IMR-90 (cell line): Measurements from ENCODE around the gene REV3L. TPM values are rescaled to one million over a fixed set of nuclear protein-coding genes. Genes with fewer than 3 reads are reported as not detected.

Source experiments
- ATAC-seq: fragments of 200-7000 bp; cut with Tn5 transposase; 2 replicates; pipeline ENCODE4 v1.9.1; 2020; ENCODE audit warnings: low read depth, mild to moderate bottlenecking, moderate library complexity
- BruUV-seq: library from RNA; stranded (reverse); fragments of 400-500 nt; replicated peaks from 2 replicates; lab custom pipeline; 2021; lab: Mats Ljungman, UMichigan
- CTCF ChIA-PET: fragments of 300-600 bp; formaldehyde crosslinking; extraction: SDS; loops from one replicate; lab custom pipeline; 2021; ENCODE audit warnings: antibody characterized with exemption; lab: Yijun Ruan, JAX
- POLR2A ChIA-PET: fragments of 300-600 bp; sonication (Branson Sonifier 250); formaldehyde crosslinking; loops from one replicate; lab custom pipeline; 2022; ENCODE audit warnings: antibody characterized with exemption; ENCODE audit not compliant: unreplicated experiment; lab: Charles Lee
- DNase-seq: peaks from one replicate; pipeline ENCODE4 v3.0.0; 2013
- H2AFZ ChIP-seq: replicated peaks from 2 replicates; pipeline ENCODE3; 2013; ENCODE audit warnings: low read length, mild to moderate bottlenecking; ENCODE audit not compliant: poor library complexity
- H2AK5ac ChIP-seq: 2 replicates; pipeline ENCODE4 v1.6.1; 2013; ENCODE audit warnings: low read depth, low read length, inconsistent platforms
- H2AK9ac ChIP-seq: replicated peaks from 2 replicates; pipeline ENCODE3; 2013; ENCODE audit warnings: mild to moderate bottlenecking, low read depth, low read length, moderate library complexity; ENCODE audit not compliant: poor library complexity
- H2BK120ac ChIP-seq: 2 replicates; pipeline ENCODE4 v1.6.1; 2013; ENCODE audit warnings: low read depth, low read length, inconsistent platforms
- H2BK15ac ChIP-seq: 3 replicates; pipeline ENCODE4 v1.6.1; 2013; ENCODE audit warnings: low read depth, low read length, inconsistent platforms
- H2BK20ac ChIP-seq: 2 replicates; pipeline ENCODE4 v1.6.1; 2013; ENCODE audit warnings: low read depth, mild to moderate bottlenecking, inconsistent platforms, low read length, moderate library complexity
- H2BK5ac ChIP-seq: 2 replicates; pipeline ENCODE4 v1.6.1; 2013; ENCODE audit warnings: mild to moderate bottlenecking, low read depth, low read length, inconsistent platforms; ENCODE audit not compliant: poor library complexity, severe bottlenecking
- H3K14ac ChIP-seq: replicated peaks from 2 replicates; pipeline ENCODE4 v1.6.1; 2013; ENCODE audit warnings: low read depth, low read length, inconsistent platforms
- H3K18ac ChIP-seq: 2 replicates; pipeline ENCODE4 v1.6.1; 2013; ENCODE audit warnings: low read depth, low read length, control low read depth
- H3K23ac ChIP-seq: 2 replicates; pipeline ENCODE4 v1.6.1; 2013; ENCODE audit warnings: low read depth, low read length, inconsistent platforms
- H3K27ac ChIP-seq: 2 replicates; pipeline ENCODE4 v1.5.1; 2013; ENCODE audit warnings: mild to moderate bottlenecking, control low read depth, low read length; ENCODE audit not compliant: insufficient read depth
- H3K27me3 ChIP-seq: 2 replicates; pipeline ENCODE4 v1.6.1; 2013; ENCODE audit warnings: low read length; ENCODE audit not compliant: control insufficient read depth, insufficient read depth
- H3K36me3 ChIP-seq: 2 replicates; pipeline ENCODE4 v1.6.1; 2013; ENCODE audit warnings: low read length, mixed read lengths; ENCODE audit not compliant: control insufficient read depth, insufficient read depth
- H3K4ac ChIP-seq: 2 replicates; pipeline ENCODE4 v1.6.1; 2013; ENCODE audit warnings: low read depth, low read length, inconsistent platforms
- H3K4me1 ChIP-seq: 2 replicates; pipeline ENCODE4 v1.6.1; 2013; ENCODE audit warnings: low read length, mixed read lengths; ENCODE audit not compliant: control insufficient read depth, insufficient read depth
- H3K4me2 ChIP-seq: 2 replicates; pipeline ENCODE4 v1.6.1; 2013; ENCODE audit warnings: low read depth, mild to moderate bottlenecking, control low read depth, low read length, moderate library complexity
- H3K4me3 ChIP-seq: 2 replicates; pipeline ENCODE4 v1.5.1; 2013; ENCODE audit warnings: low read depth, mild to moderate bottlenecking, control low read depth, low read length, moderate library complexity; ENCODE audit not compliant: insufficient read depth
- H3K56ac ChIP-seq: 2 replicates; pipeline ENCODE4 v1.6.1; 2013; ENCODE audit warnings: low read length, inconsistent platforms; ENCODE audit not compliant: insufficient read depth; ENCODE audit errors: extremely low read depth
- H3K79me1 ChIP-seq, 2 experiments: 2 replicates each; pipeline ENCODE4 v1.6.1; 2013; ENCODE audit warnings: low read length in 2 of 2, inconsistent platforms in 1 of 2, low read depth in 1 of 2
- H3K9ac ChIP-seq: 2 replicates; pipeline ENCODE4 v1.6.1; 2013; ENCODE audit warnings: low read depth, low read length, control low read depth
- H3K9me1 ChIP-seq: 2 replicates; pipeline ENCODE4 v1.6.1; 2013; ENCODE audit warnings: low read length, inconsistent platforms; ENCODE audit not compliant: insufficient read depth
- H3K9me3 ChIP-seq: 2 replicates; pipeline ENCODE4 v1.6.1; 2013; ENCODE audit warnings: low read length; ENCODE audit not compliant: control insufficient read depth, insufficient read depth
- H4K20me1 ChIP-seq: 2 replicates; pipeline ENCODE4 v1.6.1; 2013; ENCODE audit warnings: low read length, inconsistent platforms; ENCODE audit not compliant: insufficient read depth
- H4K5ac ChIP-seq: 2 replicates; pipeline ENCODE4 v1.6.1; 2013; ENCODE audit warnings: mild to moderate bottlenecking, low read depth, low read length, control low read depth
- H4K8ac ChIP-seq, 2 experiments: 2 replicates each; pipeline ENCODE4 v1.6.1; 2013; ENCODE audit warnings: low read depth in 2 of 2, low read length in 2 of 2, control low read depth in 1 of 2, inconsistent platforms in 1 of 2
- H4K91ac ChIP-seq: 2 replicates; pipeline ENCODE4 v1.6.1; 2013; ENCODE audit warnings: low read depth, low read length, inconsistent platforms; ENCODE audit not compliant: insufficient read depth
- BHLHE40 ChIP-seq: fragments of 150-350 bp; IDR thresholded peaks from 2 replicates; pipeline ENCODE4 v1.6.1; 2016; ENCODE audit warnings: mild to moderate bottlenecking, low read depth, low read length
- POLR2A ChIP-seq: IDR thresholded peaks from 2 replicates; pipeline ENCODE4 v1.6.1; 2012; ENCODE audit warnings: mild to moderate bottlenecking, low read depth, low read length
- RAD21 ChIP-seq: IDR thresholded peaks from 2 replicates; pipeline ENCODE4 v1.6.1; 2012; ENCODE audit warnings: low read length, improper control_type of control experiment
- RFX5 ChIP-seq: IDR thresholded peaks from 2 replicates; pipeline ENCODE4 v1.8.0; 2012; ENCODE audit warnings: low read depth, mild to moderate bottlenecking, low read length, moderate library complexity
- WGBS, 2 experiments: methylation state at CpG; one replicate each; pipeline versions ENCODE4 v1.1.5 to v1.1.7; 2013; ENCODE audit warnings: missing lambda C conversion rate in 2 of 2; ENCODE audit not compliant: insufficient read length in 1 of 2; ENCODE audit errors: extremely low coverage in 2 of 2; 5-methylcytosine and 5-hydroxymethylcytosine counted together
- dilution Hi-C: fragments of 300-500 bp; cut with HindIII; formaldehyde crosslinking; loops from one replicate; pipeline ENCODE4 v1.14.3; 2018; ENCODE audit warnings: low sequenced_read_pairs; ENCODE audit not compliant: unreplicated experiment
- in situ Hi-C: fragments of 300-500 bp; cut with MboI; formaldehyde crosslinking; loops from 3 replicates; pipeline ENCODE4 v1.14.3; 2019; ENCODE audit warnings: low sequenced_read_pairs, inconsistent platforms, mixed read lengths
- intact Hi-C: fragments of 100-400 bp; cut with micrococcal nuclease; formaldehyde crosslinking; loops from 2 replicates; pipeline ENCODE4 v1.10.0; 2022
- polyA plus RNA-seq, 3 experiments: library from polyadenylated mRNA; depleted of rRNA; stranded (reverse); fragments of >200 nt; gene quantifications; 2 replicates each; pipeline ENCODE4 v1.2.3, GENCODE V29; 2012; ENCODE audit warnings: low replicate concordance in 1 of 3
- total RNA-seq: library from RNA; depleted of rRNA; stranded (reverse); fragments of >200 nt; gene quantifications from 2 replicates; pipeline ENCODE4 v1.2.3, GENCODE V29; 2012
- TF ChIP-seq, protein P1 (sequence below): conservative IDR thresholded peaks from 2 replicates; pipeline ENCODE4 v1.5.1; 2012; ENCODE audit warnings: mild to moderate bottlenecking, low read depth, low read length, improper control_type of control experiment
- TF ChIP-seq, protein P2 (sequence below): fragments of 150-350 bp; IDR thresholded peaks from 2 replicates; pipeline ENCODE4 v1.6.1; 2017; ENCODE audit warnings: mild to moderate bottlenecking, antibody characterized with exemption, low read length, low read depth

The REV3L gene
- total and polyA plus RNA-seq, 2 of the 4 experiments (the other 2 are of a cell fraction) = 7.4 to 15.4 TPM

DNA sequence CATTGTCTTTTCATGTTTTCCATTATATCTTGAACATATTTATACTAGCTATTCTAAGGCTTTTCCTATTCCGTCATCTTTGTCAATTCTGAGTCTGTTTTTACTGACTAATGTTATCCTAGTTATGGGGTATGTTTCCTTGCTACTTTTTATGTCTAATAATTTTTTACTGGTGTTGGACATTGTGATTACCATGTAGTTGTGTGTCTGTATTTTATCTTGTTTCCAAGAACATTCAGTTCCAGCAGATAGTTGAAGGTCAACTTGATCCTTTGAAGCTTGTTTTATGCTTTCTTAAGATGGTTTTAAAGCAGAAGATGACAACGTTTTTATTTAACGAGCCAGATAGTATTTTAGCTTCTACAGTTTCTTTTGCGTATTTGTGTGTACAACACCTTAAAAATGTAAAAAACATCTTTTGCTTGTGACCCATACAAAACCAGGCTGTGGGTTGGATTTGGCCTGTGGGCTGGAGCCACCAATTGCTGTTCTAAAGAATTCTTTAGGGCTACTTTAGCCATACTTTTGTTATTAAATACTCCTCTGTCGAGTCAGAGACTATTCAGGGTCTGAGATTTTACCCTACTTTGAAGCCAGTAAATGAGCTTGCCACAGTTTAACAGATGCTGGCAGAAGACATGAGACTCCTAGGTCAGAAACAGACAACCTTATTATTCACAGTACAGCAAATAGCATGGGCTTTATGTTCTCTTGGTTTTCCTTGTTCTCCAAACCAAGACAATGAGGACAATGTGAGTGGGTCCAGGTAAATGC lies 38.7 kb upstream of the REV3L start:
- Histone ChIP-seq H3K4ac (peak overlapping the region; percentile 56), H3K4me3 (no peak overlapping the region), H2BK120ac (peak overlapping the region; percentile 63; the same call in 1 of the 2 replicates), H2AK9ac (no peak overlapping the region), H2BK15ac (peak overlapping the region; percentile 23; the same call in 1 of the 3 replicates), H2BK20ac (peak overlapping the region; percentile 38; the same call in 1 of the 2 replicates), H4K5ac (peak overlapping the region; percentile 5; the same call in 1 of the 2 replicates), H2BK5ac (peak overlapping the region; percentile 42), H3K18ac (peak overlapping the region; percentile 63; the same call in 1 of the 2 replicates), H3K36me3 (no peaks in the 10 kb centered on the region), H3K14ac (peak overlapping the region; percentile 58; the same call in 1 of the 2 replicates), H3K27ac (no peak overlapping the region), H3K27me3 (no peaks in the 10 kb centered on the region), H2AFZ (no peak overlapping the region), H3K9ac (no peak overlapping the region), H4K8ac (no peak overlapping the region; a peak in 1 of 4 replicates), H3K56ac (no peak overlapping the region), H3K4me1 (no peaks in the 10 kb centered on the region; the same call in 1 of the 2 replicates), H4K20me1 (no peaks in the 10 kb centered on the region), H3K9me1 (no peaks in the 10 kb centered on the region; the same call in 1 of the 2 replicates), H3K4me2 (no peak overlapping the region), H3K79me1 (peaks cover 4 to 16% of the 10 kb centered on the region in 2 experiments; a peak in 3 of 4 replicates), H4K91ac (no peak overlapping the region), H3K9me3 (no peaks in the 10 kb centered on the region), H3K23ac (0 out of 2 replicates have a peak overlapping the region, but pooled peaks have one; percentile 49), H2AK5ac (no peak overlapping the region; the same call in 1 of the 2 replicates)
- TF ChIP-seq BHLHE40 (no peak), POLR2A (no peak), RFX5 (no peak), RAD21 (no peak)
- TF ChIP-seq, protein P1, sequence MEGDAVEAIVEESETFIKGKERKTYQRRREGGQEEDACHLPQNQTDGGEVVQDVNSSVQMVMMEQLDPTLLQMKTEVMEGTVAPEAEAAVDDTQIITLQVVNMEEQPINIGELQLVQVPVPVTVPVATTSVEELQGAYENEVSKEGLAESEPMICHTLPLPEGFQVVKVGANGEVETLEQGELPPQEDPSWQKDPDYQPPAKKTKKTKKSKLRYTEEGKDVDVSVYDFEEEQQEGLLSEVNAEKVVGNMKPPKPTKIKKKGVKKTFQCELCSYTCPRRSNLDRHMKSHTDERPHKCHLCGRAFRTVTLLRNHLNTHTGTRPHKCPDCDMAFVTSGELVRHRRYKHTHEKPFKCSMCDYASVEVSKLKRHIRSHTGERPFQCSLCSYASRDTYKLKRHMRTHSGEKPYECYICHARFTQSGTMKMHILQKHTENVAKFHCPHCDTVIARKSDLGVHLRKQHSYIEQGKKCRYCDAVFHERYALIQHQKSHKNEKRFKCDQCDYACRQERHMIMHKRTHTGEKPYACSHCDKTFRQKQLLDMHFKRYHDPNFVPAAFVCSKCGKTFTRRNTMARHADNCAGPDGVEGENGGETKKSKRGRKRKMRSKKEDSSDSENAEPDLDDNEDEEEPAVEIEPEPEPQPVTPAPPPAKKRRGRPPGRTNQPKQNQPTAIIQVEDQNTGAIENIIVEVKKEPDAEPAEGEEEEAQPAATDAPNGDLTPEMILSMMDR = no peak
- TF ChIP-seq, protein P2, sequence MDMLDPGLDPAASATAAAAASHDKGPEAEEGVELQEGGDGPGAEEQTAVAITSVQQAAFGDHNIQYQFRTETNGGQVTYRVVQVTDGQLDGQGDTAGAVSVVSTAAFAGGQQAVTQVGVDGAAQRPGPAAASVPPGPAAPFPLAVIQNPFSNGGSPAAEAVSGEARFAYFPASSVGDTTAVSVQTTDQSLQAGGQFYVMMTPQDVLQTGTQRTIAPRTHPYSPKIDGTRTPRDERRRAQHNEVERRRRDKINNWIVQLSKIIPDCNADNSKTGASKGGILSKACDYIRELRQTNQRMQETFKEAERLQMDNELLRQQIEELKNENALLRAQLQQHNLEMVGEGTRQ = no peak
- DNase-seq (peak; percentile 61), ATAC-seq (peak; percentile 83)
- POLR2A ChIA-PET = no interaction called here
- BruUV-seq = no TSS peak
- in situ Hi-C loops (no loop called here), dilution Hi-C loops (no loop called here), intact Hi-C loops (loop anchor here (5.0 kb wide), 1 partner anchor 34 kb away; no protein-coding TSS in a partner anchor)
- CTCF ChIA-PET = no interaction called here
- WGBS, 2 experiments = no CpG with 5 or more reads among the region's 5 CpGs
